Osteoblast (primary cell): Measurements from ENCODE around the gene N4BP2. TPM values are rescaled to one million over a fixed set of nuclear protein-coding genes. Genes with fewer than 3 reads are reported as not detected.

Experiments used
- DNase-seq: peaks from one replicate; pipeline ENCODE4 v3.0.0; 2011; ENCODE audit warnings: low spot score, mixed read lengths; ENCODE audit not compliant: insufficient read length; ENCODE audit errors: missing footprints
- H2AFZ ChIP-seq: 2 replicates; pipeline ENCODE4 v1.6.0; 2011; ENCODE audit warnings: mild to moderate bottlenecking, low read length
- H3K27ac ChIP-seq: 2 replicates; pipeline ENCODE4 v1.5.1; 2011; ENCODE audit warnings: mild to moderate bottlenecking, low read depth, low read length, moderate library complexity
- H3K27me3 ChIP-seq: 2 replicates; pipeline ENCODE4 v1.6.0; 2012; ENCODE audit warnings: mild to moderate bottlenecking, control low read depth, inconsistent platforms, low read length, moderate library complexity; ENCODE audit not compliant: insufficient read depth
- H3K36me3 ChIP-seq: 2 replicates; pipeline ENCODE4 v1.5.1; 2011; ENCODE audit warnings: mild to moderate bottlenecking, low read length, control low read depth, moderate library complexity; ENCODE audit not compliant: insufficient read depth
- H3K4me1 ChIP-seq: 2 replicates; pipeline ENCODE4 v1.5.1; 2011; ENCODE audit warnings: mild to moderate bottlenecking, low read length, control low read depth, moderate library complexity; ENCODE audit not compliant: insufficient read depth
- H3K4me2 ChIP-seq: 2 replicates; pipeline ENCODE4 v1.6.0; 2011; ENCODE audit warnings: mild to moderate bottlenecking, low read length; ENCODE audit not compliant: insufficient read depth
- H3K4me3 ChIP-seq: fragments of 200-600 bp; sonication (generic); 3 replicates; pipeline ENCODE4 v1.5.1; 2012; ENCODE audit warnings: mild to moderate bottlenecking, low read length, inconsistent platforms; ENCODE audit not compliant: insufficient read depth
- H3K79me2 ChIP-seq: 2 replicates; pipeline ENCODE4 v1.6.0; 2012; ENCODE audit warnings: mild to moderate bottlenecking, low read length, control low read depth, inconsistent platforms; ENCODE audit not compliant: insufficient read depth
- H3K9me3 ChIP-seq: 2 replicates; pipeline ENCODE4 v1.5.1; 2011; ENCODE audit warnings: low read depth, low read length, control low read depth
- H4K20me1 ChIP-seq: 2 replicates; pipeline ENCODE4 v1.6.0; 2012; ENCODE audit warnings: mild to moderate bottlenecking, low read length, control low read depth; ENCODE audit not compliant: insufficient read depth
- total RNA-seq: library from RNA; depleted of rRNA; stranded (reverse); fragments of >200 nt; gene quantifications from 2 replicates; pipeline ENCODE4 v1.2.3, GENCODE V29; 2012
- TF ChIP-seq, protein P1 (sequence below): IDR thresholded peaks from 2 replicates; pipeline ENCODE4 v1.5.1; 2011; ENCODE audit warnings: mild to moderate bottlenecking, low read depth, low read length, moderate library complexity; ENCODE audit errors: extremely low read depth

The N4BP2 gene
- total RNA-seq, 1 donor, result 19.2 TPM

DNA sequence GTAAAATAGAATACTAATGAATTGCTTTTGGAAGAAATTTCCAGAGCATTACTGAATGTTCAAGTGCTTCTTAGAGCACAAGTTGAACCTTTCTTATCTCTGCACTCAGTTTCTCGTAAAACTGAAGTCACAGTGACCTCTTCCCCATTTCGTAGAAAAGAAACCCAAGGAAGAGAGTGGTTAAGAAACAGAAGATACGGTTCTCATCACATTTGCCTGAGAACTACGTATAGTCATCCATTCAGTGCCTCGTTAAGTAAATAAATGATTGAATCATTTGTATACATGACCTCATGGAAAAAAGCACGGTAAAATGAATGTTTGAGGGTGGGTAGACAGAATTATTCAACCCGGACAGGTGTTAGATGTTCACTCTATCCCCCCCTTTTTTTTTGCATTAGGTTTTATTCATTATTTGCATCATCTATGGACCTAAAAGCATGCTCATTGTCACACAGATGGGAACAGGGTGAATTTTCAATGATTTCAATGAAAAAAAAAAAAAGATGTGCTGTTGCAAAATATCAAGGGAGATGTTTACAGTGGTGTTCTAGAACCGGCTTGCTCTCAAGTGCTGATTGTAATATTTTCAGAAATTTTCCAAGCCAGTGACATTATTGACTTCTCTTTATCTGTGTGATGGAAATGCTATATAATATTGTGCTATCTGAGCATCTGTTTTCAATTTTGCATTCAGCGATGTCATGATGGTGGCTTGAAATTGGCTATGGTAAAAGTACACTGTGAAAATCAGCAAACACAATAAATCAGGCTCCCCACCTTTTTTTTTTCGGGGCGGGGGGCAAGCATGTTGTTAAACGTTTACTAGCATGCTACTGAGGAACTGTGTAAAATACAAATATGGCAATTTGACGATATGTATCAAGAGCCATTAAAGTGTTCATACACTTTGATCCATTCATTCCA, 144.5 kb downstream of the N4BP2 start:
- H2AFZ ChIP-seq, result no peak overlapping the region
- no peaks in the 10 kb centered on the region for H3K27me3 ChIP-seq
- TF ChIP-seq, protein P1, sequence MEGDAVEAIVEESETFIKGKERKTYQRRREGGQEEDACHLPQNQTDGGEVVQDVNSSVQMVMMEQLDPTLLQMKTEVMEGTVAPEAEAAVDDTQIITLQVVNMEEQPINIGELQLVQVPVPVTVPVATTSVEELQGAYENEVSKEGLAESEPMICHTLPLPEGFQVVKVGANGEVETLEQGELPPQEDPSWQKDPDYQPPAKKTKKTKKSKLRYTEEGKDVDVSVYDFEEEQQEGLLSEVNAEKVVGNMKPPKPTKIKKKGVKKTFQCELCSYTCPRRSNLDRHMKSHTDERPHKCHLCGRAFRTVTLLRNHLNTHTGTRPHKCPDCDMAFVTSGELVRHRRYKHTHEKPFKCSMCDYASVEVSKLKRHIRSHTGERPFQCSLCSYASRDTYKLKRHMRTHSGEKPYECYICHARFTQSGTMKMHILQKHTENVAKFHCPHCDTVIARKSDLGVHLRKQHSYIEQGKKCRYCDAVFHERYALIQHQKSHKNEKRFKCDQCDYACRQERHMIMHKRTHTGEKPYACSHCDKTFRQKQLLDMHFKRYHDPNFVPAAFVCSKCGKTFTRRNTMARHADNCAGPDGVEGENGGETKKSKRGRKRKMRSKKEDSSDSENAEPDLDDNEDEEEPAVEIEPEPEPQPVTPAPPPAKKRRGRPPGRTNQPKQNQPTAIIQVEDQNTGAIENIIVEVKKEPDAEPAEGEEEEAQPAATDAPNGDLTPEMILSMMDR, result no peak
- no peaks in the 10 kb centered on the region for H4K20me1 ChIP-seq
- no peak overlapping the region for H3K27ac ChIP-seq
- no peaks in the 10 kb centered on the region for H3K79me2 ChIP-seq
- H3K4me2 ChIP-seq, result no peak overlapping the region
- no peak for DNase-seq
- no peak overlapping the region for H3K4me3 ChIP-seq
- H3K4me1 ChIP-seq, result no peaks in the 10 kb centered on the region
- no peaks in the 10 kb centered on the region for H3K9me3 ChIP-seq
- no peaks in the 10 kb centered on the region for H3K36me3 ChIP-seq

DNA sequence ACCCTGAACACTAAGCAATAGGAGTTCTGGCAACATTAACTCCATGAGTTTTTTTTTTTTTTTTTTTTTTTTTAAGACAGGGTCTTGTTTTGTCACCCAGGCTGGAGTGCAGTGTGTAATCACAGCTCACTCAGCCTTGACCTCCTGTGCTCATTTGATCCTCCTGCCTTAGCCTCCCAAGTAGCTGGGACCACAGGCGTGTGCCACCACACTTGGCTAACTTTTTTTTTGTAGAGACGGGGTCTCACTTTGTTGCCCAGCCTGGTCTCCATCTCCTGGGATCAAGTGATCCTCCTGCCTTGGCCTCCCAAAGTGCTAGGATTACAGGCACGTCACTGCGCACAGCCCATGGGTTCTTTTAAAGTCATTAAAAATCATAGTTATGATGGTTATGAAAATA, 145.2 kb downstream of the N4BP2 start:
- H3K79me2 ChIP-seq, result no peaks in the 10 kb centered on the region
- TF ChIP-seq, protein P1, result no peak

DNA sequence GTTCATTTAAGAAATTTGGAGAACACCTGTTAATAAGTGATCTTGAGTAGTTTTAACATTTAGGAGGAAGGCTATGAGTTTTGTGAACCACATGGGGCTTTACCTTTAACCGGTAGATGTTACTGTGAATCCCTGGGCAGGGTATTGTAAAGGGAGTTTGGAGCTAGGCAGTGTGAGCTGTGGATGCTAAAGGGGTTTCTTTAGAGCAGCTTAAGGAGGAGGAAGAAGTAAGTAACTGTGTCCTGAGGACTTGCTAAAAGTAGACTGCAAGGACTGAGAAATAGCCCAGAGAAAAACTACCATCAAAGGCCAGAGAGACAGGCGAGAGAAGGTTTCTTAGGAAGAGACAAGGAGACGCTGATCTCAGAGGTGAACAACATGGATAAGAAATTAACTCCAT, 145.8 kb downstream of the N4BP2 start:
- Histone ChIP-seq H3K79me2 (no peaks in the 10 kb centered on the region), H3K27me3 (no peaks in the 10 kb centered on the region), H3K4me1 (no peaks in the 10 kb centered on the region), H4K20me1 (no peaks in the 10 kb centered on the region), H3K36me3 (no peaks in the 10 kb centered on the region), H3K27ac (no peak overlapping the region), H2AFZ (no peak overlapping the region), H3K4me3 (no peak overlapping the region), H3K4me2 (no peak overlapping the region), H3K9me3 (no peaks in the 10 kb centered on the region)
- TF ChIP-seq, protein P1, result no peak
- DNase-seq, result no peak

More for the DNA sequence above, 145.2 kb downstream of the N4BP2 start:
- Histone ChIP-seq H3K9me3 (no peaks in the 10 kb centered on the region), H3K27ac (no peak overlapping the region), H3K36me3 (no peaks in the 10 kb centered on the region), H3K4me1 (no peaks in the 10 kb centered on the region), H3K4me3 (no peak overlapping the region), H2AFZ (no peak overlapping the region), H3K4me2 (no peak overlapping the region), H3K27me3 (no peaks in the 10 kb centered on the region), H4K20me1 (no peaks in the 10 kb centered on the region)
- DNase-seq, result no peak

DNA sequence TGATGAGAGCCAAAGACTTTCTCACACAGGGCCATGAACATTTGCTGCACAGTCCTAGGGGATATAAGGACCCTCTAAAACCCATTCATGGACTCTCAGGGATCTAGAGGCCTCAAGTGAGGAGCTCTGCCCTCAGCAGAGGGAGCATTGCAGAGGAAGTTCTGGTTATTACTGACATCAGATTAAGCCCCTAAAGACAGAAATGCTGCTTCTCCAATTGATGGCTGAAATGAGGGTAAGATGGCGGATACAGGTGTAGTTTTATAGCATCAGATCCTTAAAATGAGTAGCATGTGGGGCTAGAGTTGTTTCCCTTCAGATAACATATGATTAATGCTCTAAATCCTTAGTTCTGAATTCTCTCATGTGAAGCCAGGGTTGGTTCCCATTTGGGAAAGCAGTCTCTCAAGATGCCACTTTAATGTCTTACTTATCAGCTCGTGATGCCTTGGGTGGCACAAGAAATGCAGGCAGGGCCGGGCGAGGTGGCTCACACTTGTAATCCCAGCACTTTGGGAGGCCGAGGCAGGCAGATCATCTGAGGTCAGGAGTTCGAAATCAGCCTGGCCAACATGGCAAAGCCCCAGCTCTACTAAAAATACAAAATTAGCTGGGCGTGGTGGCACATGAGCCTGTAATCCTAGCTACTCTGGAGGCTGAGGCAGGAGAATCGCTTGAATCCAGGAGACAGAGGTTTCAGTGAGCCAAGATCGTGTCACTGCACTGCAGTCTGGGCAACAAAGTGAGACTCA, 148.0 kb downstream of the N4BP2 start:
- Histone ChIP-seq H4K20me1 (no peaks in the 10 kb centered on the region), H3K4me3 (no peak overlapping the region), H3K4me2 (no peak overlapping the region), H3K27ac (no peak overlapping the region), H3K9me3 (no peaks in the 10 kb centered on the region), H3K27me3 (no peaks in the 10 kb centered on the region), H3K79me2 (no peaks in the 10 kb centered on the region), H2AFZ (no peak overlapping the region), H3K36me3 (no peaks in the 10 kb centered on the region), H3K4me1 (no peaks in the 10 kb centered on the region)
- DNase-seq, result no peak
- TF ChIP-seq, protein P1, result no peak
